Renal pelvis (tissue), 3 donors: ENCODE data around the gene SRRM3. TPM values are rescaled to one million over a fixed set of nuclear protein-coding genes. Genes with fewer than 3 reads are reported as not detected.

ENCODE experiments used
- polyA plus RNA-seq, 3 donors: library from polyadenylated mRNA; unstranded; fragments of 120-200 nt; gene quantifications; one replicate each; pipeline ENCODE4 v1.2.1, GENCODE V29; 2013; ENCODE audit not compliant: insufficient read length in 3 of 3

The SRRM3 gene
- polyA plus RNA-seq, 3 donors = 2.1 to 3.0 (median 2.2) TPM

Other genes starting within 250 kb of the SRRM3 start
- 10 to 100 TPM; 57.9 to 66.5 (median 60.8) TPM for gene TMEM120A, start 207.3 kb upstream of the SRRM3 start, polyA plus RNA-seq
- gene STYXL1, start 153.9 kb upstream of the SRRM3 start, polyA plus RNA-seq = 10 to 100 TPM; 40.4 to 62.2 (median 46.1) TPM
- gene MDH2, start 153.8 kb upstream of the SRRM3 start, polyA plus RNA-seq = 100 to 1,000 TPM; 218 to 255 (median 222) TPM
- gene HSPB1, start 100.8 kb downstream of the SRRM3 start, polyA plus RNA-seq = 100 to 1,000 TPM; 172 to 262 (median 221) TPM
- 100 to 1,000 TPM; 116 to 125 (median 116) TPM for gene YWHAG, start 157.1 kb downstream of the SRRM3 start, polyA plus RNA-seq
- 1 to 10 TPM; 5.2 to 7.4 (median 5.3) TPM for gene SSC4D, start 207.8 kb downstream of the SRRM3 start, polyA plus RNA-seq
- gene ZP3, start 223.1 kb downstream of the SRRM3 start, polyA plus RNA-seq = 10 to 100 TPM in 1 of 3 donors, 1 to 10 TPM in 2; 3.3 to 11.5 (median 9.4) TPM